Liver (tissue), 9 donors: ENCODE measurements around the gene ZFP82. TPM values are rescaled to one million over a fixed set of nuclear protein-coding genes. Genes with fewer than 3 reads are reported as not detected.

Source experiments
- DNase-seq: peaks from one replicate; pipeline ENCODE4 v3.0.0-alpha.2; 2017; ENCODE audit warnings: low spot score
- H3K27ac ChIP-seq, 2 donors: one replicate each; pipeline ENCODE4 v1.7.0; 2013; ENCODE audit warnings: inconsistent platforms in 2 of 2, low read length in 2 of 2, control low read depth in 1 of 2, low read depth in 1 of 2, mild to moderate bottlenecking in 1 of 2
- H3K27me3 ChIP-seq, 4 donors: one replicate each; pipeline versions ENCODE4 v1.6.1 to v1.7.0; 2013; ENCODE audit warnings: low read length in 3 of 4, inconsistent platforms in 1 of 4, mild to moderate bottlenecking in 1 of 4, moderate library complexity in 1 of 4; ENCODE audit not compliant: control insufficient read depth in 4 of 4, insufficient read depth in 4 of 4
- H3K36me3 ChIP-seq, 4 donors: one replicate each; pipeline versions ENCODE4 v1.6.1 to v1.7.0; 2013; ENCODE audit warnings: low read length in 3 of 4, mild to moderate bottlenecking in 3 of 4, low read depth in 1 of 4, moderate library complexity in 1 of 4; ENCODE audit not compliant: control insufficient read depth in 4 of 4, insufficient read depth in 3 of 4
- H3K4me1 ChIP-seq, 4 donors: one replicate each; pipeline versions ENCODE4 v1.6.1 to v1.7.0; 2013; ENCODE audit warnings: low read length in 3 of 4, mild to moderate bottlenecking in 3 of 4, moderate library complexity in 1 of 4; ENCODE audit not compliant: control insufficient read depth in 4 of 4, insufficient read depth in 4 of 4
- H3K4me3 ChIP-seq, 3 donors: one replicate each; pipeline versions ENCODE4 v1.6.1 to v1.7.0; 2013; ENCODE audit warnings: low read length in 3 of 3, control low read depth in 1 of 3, low read depth in 1 of 3, mild to moderate bottlenecking in 1 of 3
- H3K9ac ChIP-seq, 2 donors: one replicate each; pipeline ENCODE4 v1.7.0; 2013; ENCODE audit warnings: low read length in 2 of 2, mild to moderate bottlenecking in 2 of 2, moderate library complexity in 2 of 2, control low read depth in 1 of 2, low read depth in 1 of 2
- H3K9me3 ChIP-seq, 4 donors: one replicate each; pipeline versions ENCODE4 v1.6.1 to v1.7.0; 2013; ENCODE audit warnings: low read length in 3 of 4; ENCODE audit not compliant: control insufficient read depth in 4 of 4
- ATF3 ChIP-seq: IDR thresholded peaks from 2 replicates; pipeline ENCODE4 v1.6.1; 2016; ENCODE audit warnings: antibody characterized with exemption
- EGR1 ChIP-seq, 2 donors: IDR thresholded peaks; 2 replicates each; pipeline ENCODE4 v1.6.1; 2016 to 2018; ENCODE audit warnings: antibody characterized with exemption in 2 of 2, low read depth in 2 of 2
- FOXA1 ChIP-seq: IDR thresholded peaks from 2 replicates; pipeline ENCODE4 v1.6.1; 2016; ENCODE audit warnings: antibody characterized with exemption
- FOXA2 ChIP-seq: IDR thresholded peaks from 2 replicates; pipeline ENCODE4 v1.6.1; 2016; ENCODE audit warnings: antibody characterized with exemption
- GABPA ChIP-seq, 2 donors: IDR thresholded peaks in 1 of 2; conservative IDR thresholded peaks in 1 of 2; 2 replicates each; pipeline ENCODE4 v1.6.1; 2016; ENCODE audit warnings: antibody characterized with exemption in 2 of 2, mild to moderate bottlenecking in 1 of 2, moderate library complexity in 1 of 2
- HNF4A ChIP-seq, 2 donors: conservative IDR thresholded peaks; 2 replicates each; pipeline ENCODE4 v1.6.1; 2016; ENCODE audit warnings: antibody characterized with exemption in 2 of 2, mild to moderate bottlenecking in 2 of 2
- HNF4G ChIP-seq: IDR thresholded peaks from 2 replicates; pipeline ENCODE4 v1.6.1; 2016; ENCODE audit warnings: antibody characterized with exemption
- JUND ChIP-seq, 2 donors: IDR thresholded peaks; 2 replicates each; pipeline ENCODE4 v1.6.1; 2016; ENCODE audit warnings: antibody characterized with exemption in 2 of 2
- MAX ChIP-seq: IDR thresholded peaks from 2 replicates; pipeline ENCODE4 v1.6.1; 2016; ENCODE audit warnings: antibody characterized with exemption
- NR2F2 ChIP-seq: IDR thresholded peaks from 2 replicates; pipeline ENCODE4 v1.6.1; 2016; ENCODE audit warnings: antibody characterized with exemption
- RAD21 ChIP-seq, 2 donors: IDR thresholded peaks; 2 replicates each; pipeline ENCODE4 v1.6.1; 2016; ENCODE audit warnings: antibody characterized with exemption in 2 of 2, mild to moderate bottlenecking in 2 of 2
- RXRA ChIP-seq, 2 donors: IDR thresholded peaks; 2 replicates each; pipeline ENCODE4 v1.6.1; 2017 to 2018; ENCODE audit warnings: antibody characterized with exemption in 2 of 2, mild to moderate bottlenecking in 1 of 2
- TAF1 ChIP-seq: conservative IDR thresholded peaks from 2 replicates; pipeline ENCODE4 v1.6.1; 2016; ENCODE audit warnings: antibody characterized with exemption, mild to moderate bottlenecking
- WGBS: extraction: QIAGEN DNeasy Blood & Tissue Kit; methylation state at CpG from one replicate; pipeline ENCODE4 v1.1.7; 2013; 5-methylcytosine and 5-hydroxymethylcytosine counted together
- polyA plus RNA-seq, 2 donors: library from polyadenylated mRNA; stranded (reverse) in 1 of 2; unstranded in 1 of 2; fragments of 200-250 nt in 1 of 2; fragments of >200 nt in 1 of 2; fragmentation: Nextera tagmentation in 1 of 2; extraction: Ambion mirVana in 1 of 2; gene quantifications; one replicate each; pipeline versions ENCODE4 v1.2.1 to v1.2.3, GENCODE V29; 2013 to 2015
- total RNA-seq, 2 donors: library from RNA; depleted of rRNA; stranded (reverse); fragments of >200 nt; gene quantifications; one replicate each; pipeline ENCODE4 v1.2.3, GENCODE V29; 2014
- TF ChIP-seq, protein P1 (sequence below): IDR thresholded peaks from 2 replicates; pipeline ENCODE4 v1.6.1; 2016; ENCODE audit warnings: antibody characterized with exemption
- TF ChIP-seq, protein P2 (sequence below): IDR thresholded peaks from 2 replicates; pipeline ENCODE4 v1.6.1; 2016; ENCODE audit warnings: antibody characterized with exemption, mild to moderate bottlenecking
- TF ChIP-seq, protein P3 (sequence below): fragments of 150-350 bp; IDR thresholded peaks from 2 replicates; pipeline ENCODE4 v1.5.1; 2017; ENCODE audit warnings: improper control_type of control experiment, low read depth, low read length; ENCODE audit not compliant: missing input control
- donor health status: healthy.
- donor health status: healthy.
- donor health status: healthy.
- donor health status: healthy.
- donor health status: healthy.

ZFP82 gene
- total and polyA plus RNA-seq, 4 donors: 0.40 to 3.1 (median 1.0) TPM

DNA sequence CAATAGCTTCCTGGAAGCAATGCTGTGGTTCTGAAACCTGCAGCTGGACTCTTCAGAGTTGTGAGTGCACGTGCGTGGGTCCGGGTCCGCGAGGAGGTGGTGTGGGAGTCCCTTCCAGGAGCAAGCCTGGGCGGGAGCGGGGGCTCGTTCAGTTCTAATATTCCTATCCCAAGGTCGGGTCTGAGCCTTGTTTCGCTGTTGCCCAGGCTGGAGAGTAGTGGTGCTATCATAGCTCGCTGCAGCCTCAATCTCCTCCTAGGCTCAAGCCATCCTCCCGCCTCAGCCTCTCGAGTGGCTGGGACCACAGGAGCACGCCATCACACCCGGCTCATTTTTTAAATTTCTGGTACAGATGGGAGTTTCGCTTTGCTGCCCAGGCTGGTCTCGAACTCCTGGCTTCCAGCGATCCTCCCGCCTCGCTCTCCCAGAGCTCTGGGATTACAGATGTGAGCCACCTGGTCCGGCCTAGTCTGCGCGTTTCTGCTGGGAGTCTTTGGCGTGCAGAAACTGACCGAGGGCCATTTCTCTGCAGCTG, 625 bp downstream of the ZFP82 start:
- peak overlapping the region; percentile 70 to 78 for H3K27ac ChIP-seq
- peaks cover 0 to 5% (median 0%) of the 10 kb centered on the region in 4 donors for H3K27me3 ChIP-seq
- H3K9ac ChIP-seq: peak overlapping the region in 1 of 2 donors; percentile 19
- WGBS: 38% methylated on average over 25 of the region's 25 CpGs
- DNase-seq: no peak
- peak overlapping the region; percentile 55 to 73 (median 70) for H3K4me3 ChIP-seq
- TF ChIP-seq EGR1 (IDR thresholded peaks at IDR 0.05; ENCODE audit: low read depth in 2 of 2) (no peak), RXRA (IDR thresholded peaks at IDR 0.05) (no peak), JUND (IDR thresholded peaks at IDR 0.05) (no peak), FOXA2 (no peak), MAX (no peak), NR2F2 (no peak), GABPA (IDR thresholded peaks at IDR 0.05 in 1 of 2, conservative IDR thresholded peaks at IDR 0.05 in 1 of 2) (no peak), TAF1 (no peak), RAD21 (IDR thresholded peaks at IDR 0.05) (no peak), HNF4A (conservative IDR thresholded peaks at IDR 0.05) (no peak), HNF4G (no peak), FOXA1 (no peak), ATF3 (no peak)
- TF ChIP-seq, protein P1, sequence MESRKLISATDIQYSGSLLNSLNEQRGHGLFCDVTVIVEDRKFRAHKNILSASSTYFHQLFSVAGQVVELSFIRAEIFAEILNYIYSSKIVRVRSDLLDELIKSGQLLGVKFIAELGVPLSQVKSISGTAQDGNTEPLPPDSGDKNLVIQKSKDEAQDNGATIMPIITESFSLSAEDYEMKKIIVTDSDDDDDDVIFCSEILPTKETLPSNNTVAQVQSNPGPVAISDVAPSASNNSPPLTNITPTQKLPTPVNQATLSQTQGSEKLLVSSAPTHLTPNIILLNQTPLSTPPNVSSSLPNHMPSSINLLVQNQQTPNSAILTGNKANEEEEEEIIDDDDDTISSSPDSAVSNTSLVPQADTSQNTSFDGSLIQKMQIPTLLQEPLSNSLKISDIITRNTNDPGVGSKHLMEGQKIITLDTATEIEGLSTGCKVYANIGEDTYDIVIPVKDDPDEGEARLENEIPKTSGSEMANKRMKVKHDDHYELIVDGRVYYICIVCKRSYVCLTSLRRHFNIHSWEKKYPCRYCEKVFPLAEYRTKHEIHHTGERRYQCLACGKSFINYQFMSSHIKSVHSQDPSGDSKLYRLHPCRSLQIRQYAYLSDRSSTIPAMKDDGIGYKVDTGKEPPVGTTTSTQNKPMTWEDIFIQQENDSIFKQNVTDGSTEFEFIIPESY: no peak
- TF ChIP-seq, protein P2, sequence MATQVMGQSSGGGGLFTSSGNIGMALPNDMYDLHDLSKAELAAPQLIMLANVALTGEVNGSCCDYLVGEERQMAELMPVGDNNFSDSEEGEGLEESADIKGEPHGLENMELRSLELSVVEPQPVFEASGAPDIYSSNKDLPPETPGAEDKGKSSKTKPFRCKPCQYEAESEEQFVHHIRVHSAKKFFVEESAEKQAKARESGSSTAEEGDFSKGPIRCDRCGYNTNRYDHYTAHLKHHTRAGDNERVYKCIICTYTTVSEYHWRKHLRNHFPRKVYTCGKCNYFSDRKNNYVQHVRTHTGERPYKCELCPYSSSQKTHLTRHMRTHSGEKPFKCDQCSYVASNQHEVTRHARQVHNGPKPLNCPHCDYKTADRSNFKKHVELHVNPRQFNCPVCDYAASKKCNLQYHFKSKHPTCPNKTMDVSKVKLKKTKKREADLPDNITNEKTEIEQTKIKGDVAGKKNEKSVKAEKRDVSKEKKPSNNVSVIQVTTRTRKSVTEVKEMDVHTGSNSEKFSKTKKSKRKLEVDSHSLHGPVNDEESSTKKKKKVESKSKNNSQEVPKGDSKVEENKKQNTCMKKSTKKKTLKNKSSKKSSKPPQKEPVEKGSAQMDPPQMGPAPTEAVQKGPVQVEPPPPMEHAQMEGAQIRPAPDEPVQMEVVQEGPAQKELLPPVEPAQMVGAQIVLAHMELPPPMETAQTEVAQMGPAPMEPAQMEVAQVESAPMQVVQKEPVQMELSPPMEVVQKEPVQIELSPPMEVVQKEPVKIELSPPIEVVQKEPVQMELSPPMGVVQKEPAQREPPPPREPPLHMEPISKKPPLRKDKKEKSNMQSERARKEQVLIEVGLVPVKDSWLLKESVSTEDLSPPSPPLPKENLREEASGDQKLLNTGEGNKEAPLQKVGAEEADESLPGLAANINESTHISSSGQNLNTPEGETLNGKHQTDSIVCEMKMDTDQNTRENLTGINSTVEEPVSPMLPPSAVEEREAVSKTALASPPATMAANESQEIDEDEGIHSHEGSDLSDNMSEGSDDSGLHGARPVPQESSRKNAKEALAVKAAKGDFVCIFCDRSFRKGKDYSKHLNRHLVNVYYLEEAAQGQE: no peak
- TF ChIP-seq, protein P3, sequence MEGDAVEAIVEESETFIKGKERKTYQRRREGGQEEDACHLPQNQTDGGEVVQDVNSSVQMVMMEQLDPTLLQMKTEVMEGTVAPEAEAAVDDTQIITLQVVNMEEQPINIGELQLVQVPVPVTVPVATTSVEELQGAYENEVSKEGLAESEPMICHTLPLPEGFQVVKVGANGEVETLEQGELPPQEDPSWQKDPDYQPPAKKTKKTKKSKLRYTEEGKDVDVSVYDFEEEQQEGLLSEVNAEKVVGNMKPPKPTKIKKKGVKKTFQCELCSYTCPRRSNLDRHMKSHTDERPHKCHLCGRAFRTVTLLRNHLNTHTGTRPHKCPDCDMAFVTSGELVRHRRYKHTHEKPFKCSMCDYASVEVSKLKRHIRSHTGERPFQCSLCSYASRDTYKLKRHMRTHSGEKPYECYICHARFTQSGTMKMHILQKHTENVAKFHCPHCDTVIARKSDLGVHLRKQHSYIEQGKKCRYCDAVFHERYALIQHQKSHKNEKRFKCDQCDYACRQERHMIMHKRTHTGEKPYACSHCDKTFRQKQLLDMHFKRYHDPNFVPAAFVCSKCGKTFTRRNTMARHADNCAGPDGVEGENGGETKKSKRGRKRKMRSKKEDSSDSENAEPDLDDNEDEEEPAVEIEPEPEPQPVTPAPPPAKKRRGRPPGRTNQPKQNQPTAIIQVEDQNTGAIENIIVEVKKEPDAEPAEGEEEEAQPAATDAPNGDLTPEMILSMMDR: no peak
- H3K4me1 ChIP-seq: peaks cover 0 to 5% (median 4%) of the 10 kb centered on the region in 4 donors
- peaks cover 0 to 3% (median 0%) of the 10 kb centered on the region in 4 donors for H3K36me3 ChIP-seq
- peaks cover 13 to 26% (median 17%) of the 10 kb centered on the region in 4 donors for H3K9me3 ChIP-seq
